HG03196 (cell line): ENCODE data around the gene SEMA3D.
"Not testable (repeated sequence)": the region's sequence is repeated elsewhere in the genome, so short reads cannot be mapped to it uniquely, and the experiment has no call there.

Experiments
- ATAC-seq: cut with Tn5 transposase; IDR thresholded peaks from one replicate; pipeline ENCODE4 v1.9.1; 2021; ENCODE audit not compliant: unreplicated experiment

The SEMA3D gene

GRCh38 chr7:85000735-85001350, 186.0 kb downstream of the SEMA3D start:
- ATAC-seq, result no peak

- no peak for ATAC-seq
Observed at GRCh38 chr7:84999450-84999849, 187.4 kb downstream of the SEMA3D start.

- no peak for ATAC-seq
Observed at GRCh38 chr7:84998665-84999064, 188.2 kb downstream of the SEMA3D start.

- no peak for ATAC-seq
Observed at GRCh38 chr7:84997626-84998025, 189.2 kb downstream of the SEMA3D start.

- ATAC-seq, result not testable (repeated sequence)
Observed at GRCh38 chr7:84992954-84993353, 193.9 kb downstream of the SEMA3D start.

GRCh38 chr7:84985073-84985784, 201.6 kb downstream of the SEMA3D start:
- no peak for ATAC-seq

- no peak for ATAC-seq
Observed at GRCh38 chr7:84982199-84982598, 204.7 kb downstream of the SEMA3D start.

GRCh38 chr7:84981055-84981976, 205.5 kb downstream of the SEMA3D start:
- no peak for ATAC-seq

GRCh38 chr7:84975586-84976185, 211.2 kb downstream of the SEMA3D start:
- no peak for ATAC-seq

- ATAC-seq, result no peak
Observed at GRCh38 chr7:84971360-84971759, 215.5 kb downstream of the SEMA3D start.

- ATAC-seq, result no peak
Observed at GRCh38 chr7:84970670-84971069, 216.2 kb downstream of the SEMA3D start.

GRCh38 chr7:84953234-84953633, 233.6 kb downstream of the SEMA3D start:
- ATAC-seq, result no peak

GRCh38 chr7:84950836-84951235, 236.0 kb downstream of the SEMA3D start:
- no peak for ATAC-seq

- ATAC-seq, result no peak
Observed at GRCh38 chr7:84949501-84949900, 237.4 kb downstream of the SEMA3D start.

- no peak for ATAC-seq
Observed at GRCh38 chr7:84949067-84949466, 237.8 kb downstream of the SEMA3D start.

- ATAC-seq, result no peak
Observed at GRCh38 chr7:84948634-84949033, 238.2 kb downstream of the SEMA3D start.

- ATAC-seq, result no peak
Observed at GRCh38 chr7:84946549-84946948, 240.3 kb downstream of the SEMA3D start.
